Astrocyte of the cerebellum (primary cell): Measurements from ENCODE around the gene MYO3B.

Experiments
- DNase-seq: peaks from one replicate; pipeline ENCODE4 v3.0.0-alpha.2; 2011; ENCODE audit warnings: low read depth
- H3K4me3 ChIP-seq: 2 replicates; pipeline ENCODE4 v1.5.1; 2011; ENCODE audit warnings: mild to moderate bottlenecking, low read depth, low read length, moderate library complexity
- CTCF ChIP-seq: IDR thresholded peaks from 2 replicates; pipeline ENCODE4 v1.5.1; 2012; ENCODE audit warnings: low read length, low read depth, moderate library complexity, mild to moderate bottlenecking; ENCODE audit errors: missing control alignments
- in situ Hi-C: cut with HindIII; loops from 2 replicates; pipeline ENCODE4 v1.10.0; 2017; ENCODE audit warnings: low sequenced_read_pairs

Gene MYO3B

GRCh38 chr2:170568511-170568910 lies 390.6 kb downstream of the MYO3B start:
- DNase-seq = peak; percentile 16
- TF ChIP-seq CTCF = no peak
- H3K4me3 ChIP-seq = no peak overlapping the region
- in situ Hi-C loops = no loop called here

GRCh38 chr2:170571612-170572011 lies 393.7 kb downstream of the MYO3B start:
- DNase-seq = no peak
- no peak overlapping the region for H3K4me3 ChIP-seq
- no peak for TF ChIP-seq CTCF
- in situ Hi-C loops = no loop called here

- DNase-seq = no peak
- in situ Hi-C loops = no loop called here
- no peak for TF ChIP-seq CTCF
- no peak overlapping the region for H3K4me3 ChIP-seq
These were observed 395.7 kb downstream of the MYO3B start for GRCh38 chr2:170573671-170574070.

- in situ Hi-C loops = no loop called here
- no peak overlapping the region for H3K4me3 ChIP-seq
- TF ChIP-seq CTCF = no peak
- DNase-seq = no peak
These were observed 398.3 kb downstream of the MYO3B start for GRCh38 chr2:170576296-170576695.

- no peak overlapping the region for H3K4me3 ChIP-seq
- DNase-seq = no peak
- in situ Hi-C loops = no loop called here
- no peak for TF ChIP-seq CTCF
These were observed 399.4 kb downstream of the MYO3B start for GRCh38 chr2:170577356-170577755.

- no peak for TF ChIP-seq CTCF
- no peak overlapping the region for H3K4me3 ChIP-seq
- in situ Hi-C loops = no loop called here
- peak; percentile 11 for DNase-seq
These were observed 400.7 kb downstream of the MYO3B start for GRCh38 chr2:170578606-170579005.

GRCh38 chr2:170579511-170579910 lies 401.6 kb downstream of the MYO3B start:
- TF ChIP-seq CTCF = no peak
- no peak for DNase-seq
- in situ Hi-C loops = no loop called here
- H3K4me3 ChIP-seq = no peak overlapping the region
